Hematopoietic multipotent progenitor cell treated with erythropoietin and hydrocortisone succinate and interleukin-3 and kit ligand, for 15 days (in vitro differentiated cells): ENCODE measurements around the gene CBX2.

Source experiments
- DNase-seq: peaks from one replicate; pipeline ENCODE4 v3.0.0-alpha.2; 2015; ENCODE audit warnings: low spot score

The CBX2 gene

GRCh38 chr17:79777894-79778503 lies at the start of gene CBX2:
TSS of gene CBX2 (plus strand) at chr17:79778148. CDS start at chr17:79778236, 88 bp downstream.
- peak; percentile 79 for DNase-seq

- peak; percentile 83 for DNase-seq
Measured at GRCh38 chr17:79728169-79728907, 49.6 kb upstream of the CBX2 start.

- DNase-seq: no peak
Measured at GRCh38 chr17:79728908-79729471, 49.0 kb upstream of the CBX2 start.

- no peak for DNase-seq
Measured at GRCh38 chr17:79729761-79730160, 48.2 kb upstream of the CBX2 start.

GRCh38 chr17:79730437-79730768 lies 47.5 kb upstream of the CBX2 start:
- DNase-seq: no peak

GRCh38 chr17:79730769-79731483 lies 47.0 kb upstream of the CBX2 start, which contains the start of gene ENPP7:
TSS of gene ENPP7 (plus strand) at chr17:79730943. CDS start at chr17:79731140, 197 bp downstream.
- DNase-seq: no peak

DNA sequence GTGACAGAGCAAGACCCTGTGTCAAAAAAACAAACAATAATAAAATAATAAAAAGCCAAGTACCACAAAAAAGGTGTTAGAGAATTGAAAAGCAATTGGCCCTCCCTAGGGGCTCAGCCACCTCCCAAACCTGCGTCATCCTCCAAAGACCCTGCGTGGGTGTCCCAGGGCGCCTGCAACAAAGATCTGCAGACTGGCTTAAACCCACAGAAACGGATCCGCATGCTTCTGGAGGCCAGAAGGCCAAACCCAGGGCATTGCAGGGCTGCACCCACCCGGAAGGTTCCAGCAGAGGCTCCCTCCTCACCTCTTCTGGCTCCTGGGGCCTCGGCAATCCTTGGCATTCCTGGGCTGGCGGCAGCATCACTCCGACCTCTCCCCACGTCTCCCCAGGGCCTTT lies 45.7 kb upstream of the CBX2 start:
- no peak for DNase-seq

GRCh38 chr17:79732804-79733691 lies 44.9 kb upstream of the CBX2 start:
- no peak for DNase-seq

- no peak for DNase-seq
Measured at GRCh38 chr17:79733692-79734070, 44.3 kb upstream of the CBX2 start.

DNA sequence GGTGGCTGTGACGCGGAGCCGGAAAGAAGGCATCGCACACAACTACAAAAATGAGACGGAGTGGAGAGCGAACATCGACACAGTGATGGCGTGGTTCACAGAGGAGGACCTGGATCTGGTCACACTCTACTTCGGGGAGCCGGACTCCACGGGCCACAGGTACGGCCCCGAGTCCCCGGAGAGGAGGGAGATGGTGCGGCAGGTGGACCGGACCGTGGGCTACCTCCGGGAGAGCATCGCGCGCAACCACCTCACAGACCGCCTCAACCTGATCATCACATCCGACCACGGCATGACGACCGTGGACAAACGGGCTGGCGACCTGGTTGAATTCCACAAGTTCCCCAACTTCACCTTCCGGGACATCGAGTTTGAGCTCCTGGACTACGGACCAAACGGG lies 42.9 kb upstream of the CBX2 start:
- DNase-seq: no peak

DNA sequence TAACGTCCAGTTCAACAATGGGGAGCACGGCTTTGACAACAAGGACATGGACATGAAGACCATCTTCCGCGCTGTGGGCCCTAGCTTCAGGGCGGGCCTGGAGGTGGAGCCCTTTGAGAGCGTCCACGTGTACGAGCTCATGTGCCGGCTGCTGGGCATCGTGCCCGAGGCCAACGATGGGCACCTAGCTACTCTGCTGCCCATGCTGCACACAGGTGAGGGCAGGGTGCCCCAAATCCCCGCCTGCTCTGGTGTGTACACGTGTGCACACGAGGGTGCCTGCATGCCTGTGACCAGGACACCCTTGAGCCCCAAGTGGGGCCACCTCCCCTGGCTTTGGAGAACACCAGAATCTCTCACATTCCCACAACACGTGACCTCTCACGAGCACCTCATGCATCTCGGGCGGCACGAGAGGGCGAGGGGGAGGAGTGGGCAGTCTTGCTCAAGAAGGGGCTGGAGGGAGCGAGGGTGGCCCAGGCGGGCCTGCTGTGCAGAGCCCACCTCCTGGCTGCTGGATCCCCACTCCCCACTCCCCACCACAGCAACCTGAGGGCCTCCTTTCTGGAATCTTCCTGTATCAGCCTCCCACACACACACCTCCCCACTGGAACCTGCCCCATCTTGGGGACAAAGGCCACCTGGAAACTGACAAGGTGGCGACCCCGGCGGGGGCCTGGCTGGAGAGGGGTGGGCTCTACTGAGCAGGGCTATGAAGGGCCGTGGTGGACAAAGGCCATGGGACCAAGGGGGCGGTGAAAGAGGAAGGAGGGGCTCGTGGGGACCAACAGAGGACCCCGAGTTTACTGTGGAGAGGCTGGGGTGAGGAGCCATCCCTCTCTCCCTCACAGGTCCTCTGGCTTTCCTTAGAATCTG lies 40.7 kb upstream of the CBX2 start:
- DNase-seq: no peak

DNA sequence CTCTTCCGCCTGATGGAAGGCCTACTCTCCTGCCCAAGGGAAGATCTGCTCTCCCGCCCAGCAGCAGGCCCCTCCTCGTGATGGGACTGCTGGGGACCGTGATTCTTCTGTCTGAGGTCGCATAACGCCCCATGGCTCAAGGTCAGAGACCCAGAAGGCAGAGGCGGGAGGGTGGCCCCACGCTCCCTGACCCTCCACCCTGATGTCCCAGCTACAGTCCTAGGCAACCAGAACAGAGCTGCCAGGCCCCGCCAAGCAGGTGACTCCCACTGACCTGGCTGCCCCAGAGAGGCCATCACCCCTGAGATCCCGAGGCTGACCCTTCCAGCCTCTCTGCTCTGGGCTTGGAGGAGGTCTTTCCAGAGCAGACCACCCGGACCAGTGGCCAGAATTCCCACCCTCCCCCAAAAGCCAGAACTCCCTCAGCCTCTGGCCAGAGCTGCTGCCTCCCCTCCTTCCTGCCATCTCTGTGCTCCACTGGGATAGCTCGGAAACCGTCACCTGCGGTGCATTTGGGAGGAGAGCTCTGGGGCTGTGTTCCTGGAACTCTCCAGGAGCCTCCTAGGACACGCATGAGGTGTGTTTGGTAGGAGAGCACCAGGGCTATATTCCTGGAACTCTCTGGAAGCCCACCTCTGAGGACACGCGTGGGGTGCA lies 39.9 kb upstream of the CBX2 start:
- DNase-seq: no peak

DNA sequence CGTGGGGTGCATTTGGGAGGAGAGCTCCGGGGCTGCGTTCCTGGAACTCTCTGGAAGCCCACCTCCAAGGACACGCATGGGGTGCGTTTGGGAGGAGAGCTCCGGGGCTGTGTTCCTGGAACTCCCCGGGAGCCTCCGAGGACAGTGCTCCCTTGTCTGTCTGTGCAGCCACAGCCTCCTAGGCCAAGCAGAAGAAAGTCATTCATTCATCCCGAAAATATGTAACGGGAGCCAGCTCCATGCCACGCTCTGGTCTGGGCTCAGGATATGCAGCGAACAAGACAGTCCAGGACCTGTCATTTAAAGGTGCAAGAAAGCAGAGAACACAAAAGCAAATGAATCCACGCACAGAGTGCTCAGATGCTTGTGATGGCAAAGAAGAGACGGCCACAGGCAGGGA lies 39.3 kb upstream of the CBX2 start:
- no peak for DNase-seq

DNA sequence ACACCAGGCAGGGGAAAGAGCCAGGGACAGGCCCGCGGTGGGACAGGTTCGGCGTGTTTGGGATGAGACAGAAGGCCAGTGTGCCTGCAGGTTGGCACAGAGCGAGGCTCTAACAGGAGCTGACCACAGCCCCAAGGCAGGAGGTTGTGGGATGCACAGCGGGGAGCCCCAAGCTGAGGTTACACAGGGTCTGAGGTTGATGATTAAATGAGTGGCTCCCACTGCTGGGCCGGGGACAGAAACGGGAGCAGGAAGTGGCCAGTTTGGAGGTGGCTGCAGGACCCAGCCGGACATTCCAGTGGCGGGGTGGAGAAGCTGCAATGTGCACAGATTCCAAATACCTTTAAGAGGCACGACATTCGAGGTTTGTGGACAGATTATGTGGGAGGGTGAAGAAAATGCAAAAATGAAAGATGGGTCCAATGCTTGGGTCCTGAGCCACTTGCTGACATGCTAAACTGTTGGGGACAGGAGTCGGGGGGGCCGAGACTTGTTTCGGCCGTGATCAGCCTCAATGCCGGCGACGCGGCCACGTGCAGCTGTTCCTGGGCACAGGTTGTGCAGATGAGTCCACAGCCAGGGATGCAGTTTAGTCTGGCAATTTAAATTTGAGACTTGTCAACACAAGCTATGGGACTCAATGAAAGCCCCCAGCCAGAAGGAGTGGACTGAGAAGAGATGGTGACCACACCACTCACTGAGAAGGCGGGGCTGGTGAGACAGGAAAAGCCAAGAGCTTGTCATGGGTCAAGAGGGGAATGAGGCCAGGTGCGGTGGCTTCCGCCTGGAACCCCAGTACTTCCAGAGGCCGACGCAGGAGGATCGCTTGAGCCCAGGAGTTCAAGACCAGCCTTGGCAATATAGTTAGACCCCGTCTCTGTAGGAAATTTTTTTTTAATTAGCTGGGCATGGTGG lies 38.5 kb upstream of the CBX2 start:
- DNase-seq: no peak

DNA sequence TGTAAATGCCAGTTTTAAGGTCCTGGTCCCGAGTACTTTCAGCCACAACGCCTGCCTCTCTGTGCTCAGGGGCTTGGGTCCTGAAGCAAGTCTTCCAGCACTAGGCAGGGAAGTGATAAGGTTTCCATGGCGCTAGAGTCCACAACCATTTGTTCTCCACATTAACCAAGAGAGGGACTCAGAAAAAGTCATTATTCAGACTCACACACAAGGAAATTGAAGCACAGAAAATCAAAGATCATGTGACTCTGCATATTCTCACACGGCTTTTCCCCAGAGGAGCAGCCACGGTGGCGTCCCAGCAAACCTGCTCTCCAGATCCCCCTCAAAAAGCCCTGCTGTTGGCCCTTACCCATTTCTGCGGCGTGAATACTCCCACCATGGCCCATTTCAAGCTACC lies 37.5 kb upstream of the CBX2 start:
- DNase-seq: no peak

- DNase-seq: no peak
Measured at GRCh38 chr17:79741401-79741750, 36.6 kb upstream of the CBX2 start.

DNA sequence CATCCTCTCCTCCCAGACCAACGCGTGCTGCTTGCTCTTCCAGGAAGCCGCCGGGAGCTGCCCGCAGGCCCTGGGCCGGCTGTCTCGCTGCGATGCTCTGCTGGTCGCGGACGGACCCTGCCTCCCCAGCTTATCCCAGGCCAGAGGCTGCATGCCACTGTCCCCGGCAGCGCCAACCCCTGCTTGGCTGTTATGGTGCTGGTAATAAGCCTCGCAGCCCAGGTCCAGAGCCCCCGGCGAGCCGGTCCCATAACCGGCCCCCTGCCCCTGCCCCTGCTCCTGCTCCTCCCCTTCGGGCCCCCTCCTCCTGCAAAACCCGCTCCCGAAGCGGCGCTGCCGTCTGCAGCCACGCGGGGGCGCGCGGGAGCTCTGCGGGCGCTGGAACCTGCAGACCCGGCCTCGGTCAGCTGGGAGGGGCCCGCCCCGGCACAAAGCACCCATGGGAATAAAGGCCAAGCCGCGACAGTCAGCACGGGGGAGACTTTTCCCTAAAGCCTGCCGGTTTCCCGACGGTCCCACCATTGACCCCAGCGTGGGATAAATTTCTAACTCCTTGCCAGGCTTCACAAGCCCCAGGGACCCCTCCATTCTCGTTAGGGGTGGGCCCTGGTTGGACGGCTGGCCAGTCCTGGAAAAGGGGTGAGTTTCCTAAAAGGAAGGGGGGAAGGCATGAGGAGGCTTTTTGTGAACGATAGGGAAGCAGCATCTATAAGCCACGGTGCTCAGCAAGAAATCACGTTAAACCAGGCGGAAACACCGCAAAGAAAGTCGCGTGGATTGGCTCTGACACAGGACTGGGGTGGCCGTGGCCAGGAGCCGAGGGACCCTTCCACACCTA lies 36.0 kb upstream of the CBX2 start:
- peak; percentile 50 for DNase-seq

DNA sequence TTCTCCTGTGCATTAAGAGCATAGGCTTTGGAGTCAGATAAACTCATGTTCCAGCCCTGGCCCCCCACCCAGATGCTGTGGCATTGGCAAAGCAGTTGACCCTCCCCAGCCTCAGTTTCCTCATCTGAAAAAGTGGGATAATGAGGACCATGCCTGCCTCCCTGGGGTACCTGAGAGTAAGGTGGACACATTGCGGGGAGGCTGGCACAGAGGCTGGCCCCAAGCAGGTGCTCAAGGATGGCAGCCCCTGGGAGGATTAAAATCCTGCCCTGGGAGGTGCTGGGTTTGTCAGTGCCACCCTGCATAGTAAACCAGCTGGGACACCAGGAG lies 35.4 kb upstream of the CBX2 start:
- no peak for DNase-seq
